ENCODE results near the gene NEDD4L.
"Not testable (repeated sequence)": the region's sequence is repeated elsewhere in the genome, so short reads cannot be mapped to it uniquely, and the experiment has no call there.

Gene NEDD4L

GRCh38 chr18:58431215-58431614 lies 387.2 kb downstream of the NEDD4L start:
- H3K4me3 ChIP-seq (ENCODE audit: low read depth, low read length) = no peak overlapping the region
- no peaks in the 10 kb centered on the region for H3K27me3 ChIP-seq
- H3K4me1 ChIP-seq = no peaks in the 10 kb centered on the region
- TF ChIP-seq CTCF (IDR thresholded peaks at IDR 0.05; ENCODE audit: low read depth, low read length) = no peak
- no peaks in the 10 kb centered on the region for H3K36me3 ChIP-seq
- H3K9me3 ChIP-seq = no peaks in the 10 kb centered on the region
- no peak for DNase-seq

GRCh38 chr18:58432050-58432727 lies 388.2 kb downstream of the NEDD4L start:
- no peak for TF ChIP-seq CTCF (IDR thresholded peaks at IDR 0.05; ENCODE audit: low read depth, low read length)
- no peak for DNase-seq
- H3K9me3 ChIP-seq = no peaks in the 10 kb centered on the region

GRCh38 chr18:58435221-58436005 lies 391.4 kb downstream of the NEDD4L start:
- H3K4me3 ChIP-seq (ENCODE audit: low read depth, low read length); DNase-seq; H3K36me3 ChIP-seq; H3K9me3 ChIP-seq; H3K4me1 ChIP-seq; H3K27me3 ChIP-seq: not testable (repeated sequence)

More at GRCh38 chr18:58432050-58432727, 388.2 kb downstream of the NEDD4L start:
- H3K36me3 ChIP-seq = no peaks in the 10 kb centered on the region
- H3K4me3 ChIP-seq (ENCODE audit: low read depth, low read length) = no peak overlapping the region
- no peaks in the 10 kb centered on the region for H3K4me1 ChIP-seq
- no peaks in the 10 kb centered on the region for H3K27me3 ChIP-seq

- no peaks in the 10 kb centered on the region for H3K27me3 ChIP-seq
- no peak for TF ChIP-seq CTCF (IDR thresholded peaks at IDR 0.05; ENCODE audit: low read depth, low read length)
- H3K36me3 ChIP-seq = no peaks in the 10 kb centered on the region
- H3K4me1 ChIP-seq = no peaks in the 10 kb centered on the region
- no peak overlapping the region for H3K4me3 ChIP-seq (ENCODE audit: low read depth, low read length)
- DNase-seq = no peak
- H3K9me3 ChIP-seq = no peaks in the 10 kb centered on the region
Observed at GRCh38 chr18:58438161-58438957, 394.3 kb downstream of the NEDD4L start.

- Histone ChIP-seq H3K27me3 (no peaks in the 10 kb centered on the region), H3K4me3 (ENCODE audit: low read depth, low read length) (no peak overlapping the region), H3K4me1 (no peaks in the 10 kb centered on the region), H3K9me3 (no peaks in the 10 kb centered on the region), H3K36me3 (no peaks in the 10 kb centered on the region)
- DNase-seq = no peak
- TF ChIP-seq CTCF (IDR thresholded peaks at IDR 0.05; ENCODE audit: low read depth, low read length) = no peak
Observed at GRCh38 chr18:58438958-58439300, 394.9 kb downstream of the NEDD4L start.

GRCh38 chr18:58443671-58444070 lies 399.6 kb downstream of the NEDD4L start:
- H3K9me3 ChIP-seq = no peaks in the 10 kb centered on the region
- H3K4me1 ChIP-seq = no peaks in the 10 kb centered on the region
- H3K36me3 ChIP-seq = no peaks in the 10 kb centered on the region
- no peaks in the 10 kb centered on the region for H3K27me3 ChIP-seq
- H3K4me3 ChIP-seq (ENCODE audit: low read depth, low read length) = no peak overlapping the region
- DNase-seq = no peak
- TF ChIP-seq CTCF (IDR thresholded peaks at IDR 0.05; ENCODE audit: low read depth, low read length) = no peak
